ENCODE results near the gene CCDC148. TPM values are rescaled to one million over a fixed set of nuclear protein-coding genes. Genes with fewer than 3 reads are reported as not detected.

Gene CCDC148
- total RNA-seq, 1 experiment from 2014 or later: 2.1 TPM

- TF ChIP-seq FOXP4 (CRISPR knock-in tag; IDR thresholded peaks at IDR 0.05): no peak
- TF ChIP-seq, protein P1, sequence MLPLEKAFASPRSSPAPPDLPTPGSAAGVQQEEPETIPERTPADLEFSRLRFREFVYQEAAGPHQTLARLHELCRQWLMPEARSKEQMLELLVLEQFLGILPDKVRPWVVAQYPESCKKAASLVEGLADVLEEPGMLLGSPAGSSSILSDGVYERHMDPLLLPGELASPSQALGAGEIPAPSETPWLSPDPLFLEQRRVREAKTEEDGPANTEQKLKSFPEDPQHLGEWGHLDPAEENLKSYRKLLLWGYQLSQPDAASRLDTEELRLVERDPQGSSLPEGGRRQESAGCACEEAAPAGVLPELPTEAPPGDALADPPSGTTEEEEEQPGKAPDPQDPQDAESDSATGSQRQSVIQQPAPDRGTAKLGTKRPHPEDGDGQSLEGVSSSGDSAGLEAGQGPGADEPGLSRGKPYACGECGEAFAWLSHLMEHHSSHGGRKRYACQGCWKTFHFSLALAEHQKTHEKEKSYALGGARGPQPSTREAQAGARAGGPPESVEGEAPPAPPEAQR (CRISPR knock-in tag; IDR thresholded peaks at IDR 0.05): no peak
- TF ChIP-seq, protein P2, sequence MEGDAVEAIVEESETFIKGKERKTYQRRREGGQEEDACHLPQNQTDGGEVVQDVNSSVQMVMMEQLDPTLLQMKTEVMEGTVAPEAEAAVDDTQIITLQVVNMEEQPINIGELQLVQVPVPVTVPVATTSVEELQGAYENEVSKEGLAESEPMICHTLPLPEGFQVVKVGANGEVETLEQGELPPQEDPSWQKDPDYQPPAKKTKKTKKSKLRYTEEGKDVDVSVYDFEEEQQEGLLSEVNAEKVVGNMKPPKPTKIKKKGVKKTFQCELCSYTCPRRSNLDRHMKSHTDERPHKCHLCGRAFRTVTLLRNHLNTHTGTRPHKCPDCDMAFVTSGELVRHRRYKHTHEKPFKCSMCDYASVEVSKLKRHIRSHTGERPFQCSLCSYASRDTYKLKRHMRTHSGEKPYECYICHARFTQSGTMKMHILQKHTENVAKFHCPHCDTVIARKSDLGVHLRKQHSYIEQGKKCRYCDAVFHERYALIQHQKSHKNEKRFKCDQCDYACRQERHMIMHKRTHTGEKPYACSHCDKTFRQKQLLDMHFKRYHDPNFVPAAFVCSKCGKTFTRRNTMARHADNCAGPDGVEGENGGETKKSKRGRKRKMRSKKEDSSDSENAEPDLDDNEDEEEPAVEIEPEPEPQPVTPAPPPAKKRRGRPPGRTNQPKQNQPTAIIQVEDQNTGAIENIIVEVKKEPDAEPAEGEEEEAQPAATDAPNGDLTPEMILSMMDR (IDR thresholded peaks at IDR 0.05): no peak
Observed at GRCh38 chr2:158504088-158504487, 47.5 kb upstream of the CCDC148 start (continued).

GRCh38 chr2:158502974-158503373 is 46.4 kb upstream of the CCDC148 start:
- peaks cover 42% of the 10 kb centered on the region for H3K4me1 Mint-ChIP-seq
- H3K27ac Mint-ChIP-seq: no peak overlapping the region
- CTCF ChIA-PET: no interaction called here
- DNase-seq (ENCODE audit: low spot score) (no peak), ATAC-seq (no peak)
- H3K4me3 Mint-ChIP-seq: no peak overlapping the region
- no peaks in the 10 kb centered on the region for H3K27me3 Mint-ChIP-seq (ENCODE audit: low read depth)
- no peak for TF ChIP-seq ZNF425 (CRISPR knock-in tag; conservative IDR thresholded peaks at IDR 0.05)
- no peak for TF ChIP-seq CREM (CRISPR knock-in tag; IDR thresholded peaks at IDR 0.05)
- TF ChIP-seq TCF7 (CRISPR knock-in tag; IDR thresholded peaks at IDR 0.05; ENCODE audit: low read depth): no peak
- no peak for TF ChIP-seq HMGA2 (CRISPR knock-in tag; IDR thresholded peaks at IDR 0.05)
- no peak for TF ChIP-seq GRHL2 (CRISPR knock-in tag; IDR thresholded peaks at IDR 0.05; ENCODE audit: insufficient replicate concordance, severe bottlenecking)
- TF ChIP-seq GABPB1 (CRISPR knock-in tag; IDR thresholded peaks at IDR 0.05): 0 out of 2 replicates have a peak, but pooled peaks have one; percentile 26
- no peaks in the 10 kb centered on the region for H3K36me3 Mint-ChIP-seq
- POLR2A ChIA-PET: no interaction called here
- no peaks in the 10 kb centered on the region for H3K9me3 Mint-ChIP-seq

DNA sequence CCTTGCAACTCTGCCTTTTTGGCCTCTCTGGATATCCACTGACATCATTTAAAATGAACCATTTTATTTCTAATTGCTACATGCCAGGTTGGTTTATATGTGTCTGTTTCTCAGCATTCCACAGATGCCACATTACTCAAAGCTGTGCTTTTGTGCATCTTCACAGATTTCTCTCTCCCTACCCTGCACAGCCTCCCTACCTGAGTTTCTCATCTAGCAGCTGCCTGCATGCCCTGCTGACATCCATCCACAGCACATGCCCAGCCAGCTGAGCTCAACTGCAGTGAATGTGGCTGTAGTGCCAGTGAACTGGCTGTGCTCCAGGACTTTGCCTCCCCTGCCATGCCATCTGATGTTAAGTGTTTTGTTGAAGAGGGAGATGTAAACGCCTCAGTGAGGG is 44.7 kb upstream of the CCDC148 start:
- no peaks in the 10 kb centered on the region for H3K27me3 Mint-ChIP-seq (ENCODE audit: low read depth)
- H3K9me3 Mint-ChIP-seq: no peaks in the 10 kb centered on the region
- TF ChIP-seq IRF1 (CRISPR knock-in tag; IDR thresholded peaks at IDR 0.05): no peak
- no peak for TF ChIP-seq CREB1 (CRISPR knock-in tag; IDR thresholded peaks at IDR 0.05)
- no peak for TF ChIP-seq TEAD1 (CRISPR knock-in tag; IDR thresholded peaks at IDR 0.05)
- no peak for TF ChIP-seq SP1 (CRISPR knock-in tag; conservative IDR thresholded peaks at IDR 0.05)
- no peak for TF ChIP-seq NFATC4 (CRISPR knock-in tag; IDR thresholded peaks at IDR 0.05)
- H3K27ac Mint-ChIP-seq: no peak overlapping the region; the same call in 1 of the 2 replicates
- ChIA-PET CTCF (no interaction called here), POLR2A (no interaction called here)
- H3K36me3 Mint-ChIP-seq: no peaks in the 10 kb centered on the region
- ATAC-seq (no peak), DNase-seq (ENCODE audit: low spot score) (no peak)
- H3K4me3 Mint-ChIP-seq: no peak overlapping the region
- peaks cover 48% of the 10 kb centered on the region for H3K4me1 Mint-ChIP-seq
